GM19239 (cell line): ENCODE results near the gene SLC18B1.
"Not testable (repeated sequence)": the region's sequence is repeated elsewhere in the genome, so short reads cannot be mapped to it uniquely, and the experiment has no call there.

Experiments used
- DNase-seq: peaks from one replicate; pipeline ENCODE4 v3.0.0; 2011; ENCODE audit warnings: low spot score; ENCODE audit not compliant: insufficient read length
- FAIRE-seq: peaks from 2 replicates; lab custom pipeline; 2011; peaks lifted over from hg19 to GRCh38; lab: Jason Lieb, UNC

SLC18B1 gene

DNA sequence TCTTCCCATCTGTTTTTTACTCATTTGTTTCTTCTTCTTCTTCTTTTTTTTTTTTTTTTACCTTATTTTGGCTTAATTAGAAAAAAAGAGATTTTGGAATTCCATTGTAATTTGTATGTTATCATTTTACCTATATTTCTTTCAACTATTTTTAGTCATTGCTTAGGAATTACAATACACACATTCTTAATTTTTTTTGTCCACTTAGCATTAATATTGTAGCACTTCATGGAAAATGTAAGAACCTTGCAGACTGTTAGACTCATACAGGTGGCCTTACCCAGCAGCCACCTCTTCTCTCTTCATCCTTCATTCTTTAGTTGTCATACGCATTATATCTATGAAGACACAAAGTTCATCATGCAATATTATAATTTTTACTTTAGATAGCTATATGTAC lies 5.8 kb upstream of the SLC18B1 start:
- no peak for FAIRE-seq

DNA sequence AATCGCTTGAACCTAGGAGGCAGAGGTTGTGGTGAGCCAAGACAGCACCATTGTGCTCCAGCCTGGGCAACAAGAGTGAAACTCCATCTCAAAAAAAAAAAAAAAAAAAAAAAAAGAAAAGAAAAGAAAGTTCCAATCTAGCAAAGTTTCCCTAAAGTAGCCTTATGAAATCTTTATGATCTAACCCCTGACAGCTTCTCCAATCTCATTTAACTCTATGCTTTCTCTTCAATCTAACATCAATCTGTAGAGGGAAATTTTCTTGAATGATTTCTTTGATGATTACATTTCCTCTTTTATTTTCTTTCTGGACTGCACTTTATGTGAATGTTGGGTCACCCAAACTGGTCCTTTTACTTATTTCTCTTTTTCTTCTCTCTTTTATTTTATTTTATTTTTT lies 2.2 kb upstream of the SLC18B1 start:
- DNase-seq (no peak), FAIRE-seq (no peak)

More for the DNA sequence above, 5.8 kb upstream of the SLC18B1 start:
- DNase-seq: no peak

DNA sequence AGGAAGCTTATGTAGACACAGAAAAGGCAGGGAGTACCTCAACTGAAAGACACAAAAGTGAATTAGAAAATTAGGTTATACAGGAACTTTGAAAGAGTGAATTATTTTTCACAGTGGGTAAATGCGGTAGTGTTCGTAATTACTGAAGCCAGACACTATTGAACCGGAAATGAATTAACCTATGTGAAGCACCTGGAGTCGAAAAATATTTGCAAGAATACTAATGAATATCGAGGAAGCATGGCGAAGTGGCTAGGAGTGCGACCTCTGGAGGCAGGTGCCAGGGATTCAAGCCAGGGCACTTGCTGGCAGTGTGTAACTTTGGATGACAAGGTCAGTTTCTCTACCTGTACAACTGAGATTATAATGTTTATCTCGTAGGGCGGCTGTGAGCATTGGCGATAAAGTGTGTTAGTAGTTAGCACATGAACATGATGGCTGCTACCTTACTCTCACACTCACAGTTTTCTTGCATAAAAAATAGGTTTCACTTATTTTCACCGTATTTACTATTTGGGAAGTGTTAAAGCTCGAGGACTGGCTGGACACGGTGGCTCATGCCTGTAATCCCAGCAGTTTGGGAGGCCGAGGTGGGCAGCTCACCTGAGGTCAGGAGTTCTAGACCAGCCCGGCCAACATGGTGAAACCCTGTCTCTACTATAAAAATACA lies 567 bp upstream of the SLC18B1 start:
- peak; percentile 98 for FAIRE-seq

DNA sequence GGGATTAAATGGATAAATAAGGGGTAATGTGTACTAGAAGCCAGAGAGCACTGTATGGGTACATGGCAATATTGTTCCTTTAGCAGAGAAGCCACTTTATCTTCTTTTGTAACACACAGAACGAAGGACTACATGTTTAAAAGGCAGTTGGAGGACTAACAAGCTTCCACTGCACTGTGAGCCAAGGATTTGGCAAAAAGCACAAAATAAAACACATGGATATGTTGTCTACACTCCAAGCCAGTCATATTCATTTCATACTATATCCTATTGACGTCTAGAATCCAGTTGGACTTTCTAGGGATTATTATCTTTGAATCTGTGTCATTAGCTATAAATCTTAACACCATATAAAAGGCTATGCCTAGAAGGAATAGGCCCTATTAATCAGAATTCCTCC lies 3.0 kb downstream of the SLC18B1 start:
- no peak for FAIRE-seq
- no peak for DNase-seq

More for the DNA sequence above, 567 bp upstream of the SLC18B1 start:
- peak; percentile 46 for DNase-seq

DNA sequence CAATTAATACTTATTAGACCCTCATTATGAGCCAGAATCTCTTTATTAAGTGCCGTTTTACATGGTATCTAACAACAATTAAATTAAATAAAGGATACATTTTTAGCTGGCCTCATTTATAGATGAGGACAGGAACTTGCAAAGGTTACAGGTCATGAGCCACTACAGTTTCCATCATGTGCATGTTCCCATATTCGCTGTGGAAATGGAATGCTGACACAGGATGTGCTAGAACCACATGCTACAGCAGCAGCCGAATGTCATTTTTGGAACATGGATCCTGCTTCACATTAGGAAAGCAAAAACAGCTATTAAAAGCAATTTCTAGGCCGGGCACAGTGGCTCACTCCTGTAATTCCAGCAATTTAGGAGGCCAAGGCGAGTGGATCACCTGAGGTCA lies 5.9 kb downstream of the SLC18B1 start:
- FAIRE-seq: no peak
- DNase-seq: no peak

DNA sequence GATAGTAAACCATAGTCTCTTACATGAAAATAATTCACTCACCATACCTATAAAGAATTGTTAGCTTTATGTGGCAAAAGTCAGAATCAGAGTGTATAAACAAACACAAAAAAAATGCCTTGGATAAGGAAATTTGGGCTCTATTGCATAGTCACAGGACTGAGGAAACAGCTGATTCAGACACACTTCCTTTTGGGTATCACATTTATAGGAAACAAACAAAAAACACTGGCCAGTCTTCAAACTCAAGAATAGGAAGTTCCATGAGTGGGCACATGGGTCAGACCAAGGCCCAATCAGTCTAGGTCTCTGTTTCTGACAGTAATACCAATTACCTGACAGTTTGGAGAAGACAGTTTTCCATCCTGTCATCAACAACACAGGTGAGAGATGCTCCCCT lies 8.0 kb downstream of the SLC18B1 start:
- FAIRE-seq: no peak
- no peak for DNase-seq

DNA sequence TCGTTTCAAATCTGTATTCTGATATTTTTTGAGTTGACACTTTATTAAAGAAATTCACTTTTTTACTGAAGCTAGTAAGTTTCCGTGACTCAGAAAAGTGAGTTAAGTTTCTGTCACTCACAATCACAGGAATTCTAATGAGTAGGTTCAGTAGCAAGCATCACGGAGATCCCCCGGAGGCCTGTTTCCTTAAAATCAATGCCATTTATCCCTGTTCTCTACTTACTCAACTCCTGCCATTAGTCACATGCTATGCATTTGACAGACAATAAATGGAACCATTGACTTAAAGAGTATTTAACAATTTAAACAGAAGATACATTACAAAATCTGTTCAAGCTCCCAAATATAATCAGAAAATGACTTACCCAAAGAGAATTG lies 9.1 kb downstream of the SLC18B1 start:
- FAIRE-seq (peak; percentile 28), DNase-seq (no peak)

DNA sequence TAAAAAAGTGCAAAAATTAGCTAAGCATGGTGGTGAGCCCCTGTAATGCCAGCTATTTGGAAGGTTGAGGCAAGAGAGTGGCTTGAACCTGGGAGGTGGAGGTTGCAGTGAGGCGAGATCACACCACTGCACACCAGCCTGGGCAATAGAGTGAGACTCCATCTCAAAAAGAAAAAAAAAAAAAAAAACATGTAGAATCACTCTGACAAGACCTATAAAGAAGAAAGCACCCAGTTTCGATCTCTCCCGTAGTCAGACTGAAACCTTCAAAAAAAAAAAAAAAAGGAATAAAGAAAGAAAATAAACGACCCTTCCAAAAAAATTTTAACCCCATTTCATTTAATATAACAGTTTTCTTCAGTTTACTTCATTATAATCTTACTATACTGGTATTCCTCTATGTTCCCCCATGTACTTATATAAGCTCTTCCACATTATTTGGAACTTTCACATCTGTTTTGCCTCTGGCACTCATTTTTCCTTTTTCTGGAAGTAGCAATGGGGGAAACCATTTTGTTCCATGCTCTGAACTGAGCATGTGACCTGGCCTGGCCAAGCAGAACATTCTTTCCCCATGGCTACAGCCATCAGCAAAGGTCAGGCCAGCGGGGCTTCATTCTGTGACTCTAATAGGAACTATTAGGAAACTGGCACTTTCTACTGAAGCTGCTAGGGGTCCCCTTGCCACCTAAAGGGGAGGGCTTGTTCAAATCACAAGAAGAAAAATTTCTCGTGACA lies 9.6 kb downstream of the SLC18B1 start:
- no peak for DNase-seq
- peak; percentile 52 for FAIRE-seq

DNA sequence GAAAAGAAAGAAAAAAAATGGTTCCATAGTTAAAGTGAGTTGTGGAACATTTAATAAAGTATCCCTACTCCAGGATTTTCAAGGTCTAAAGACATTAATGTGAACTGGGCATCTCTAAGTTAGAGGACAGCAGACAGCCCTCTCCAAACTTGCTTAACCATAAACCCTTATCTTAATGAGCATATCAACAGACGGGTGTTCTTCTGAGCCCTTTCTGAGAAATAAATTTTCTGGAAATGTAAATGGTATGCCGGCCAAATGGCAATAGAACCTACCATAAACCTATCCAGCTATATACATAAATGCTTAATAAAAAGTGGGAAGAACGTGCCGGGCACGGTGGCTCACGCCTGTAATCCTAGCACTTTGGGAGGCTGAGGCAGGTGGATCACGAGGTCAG lies 12.5 kb downstream of the SLC18B1 start:
- FAIRE-seq (no peak), DNase-seq (no peak)

DNA sequence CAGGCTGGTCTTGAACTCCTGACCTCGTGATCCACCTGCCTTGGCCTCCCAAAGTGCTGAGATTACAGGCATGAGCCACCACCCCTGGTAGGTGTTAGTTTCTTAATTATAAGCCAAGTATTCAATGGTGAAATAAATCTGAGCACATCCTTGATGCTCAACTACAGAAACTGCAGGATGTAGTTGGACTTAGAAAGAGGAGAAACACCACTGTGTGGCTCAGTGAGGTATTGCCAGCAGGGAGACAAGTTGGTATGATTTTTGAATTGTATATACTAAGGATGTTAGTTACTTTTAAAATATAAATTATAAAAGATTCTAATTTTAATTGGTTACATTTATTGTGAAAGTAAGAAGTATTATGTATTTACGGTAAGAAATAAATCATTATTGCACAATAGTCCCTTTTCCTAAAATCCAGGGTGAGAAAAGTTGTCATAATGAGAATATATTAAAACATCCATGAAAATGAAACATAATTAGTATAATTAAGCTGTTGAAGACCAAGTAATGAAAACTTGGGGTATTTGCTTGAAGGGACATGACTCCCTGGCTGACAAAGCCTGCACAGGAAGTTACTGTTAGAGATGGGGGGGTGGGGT lies 17.6 kb downstream of the SLC18B1 start:
- DNase-seq: no peak

DNA sequence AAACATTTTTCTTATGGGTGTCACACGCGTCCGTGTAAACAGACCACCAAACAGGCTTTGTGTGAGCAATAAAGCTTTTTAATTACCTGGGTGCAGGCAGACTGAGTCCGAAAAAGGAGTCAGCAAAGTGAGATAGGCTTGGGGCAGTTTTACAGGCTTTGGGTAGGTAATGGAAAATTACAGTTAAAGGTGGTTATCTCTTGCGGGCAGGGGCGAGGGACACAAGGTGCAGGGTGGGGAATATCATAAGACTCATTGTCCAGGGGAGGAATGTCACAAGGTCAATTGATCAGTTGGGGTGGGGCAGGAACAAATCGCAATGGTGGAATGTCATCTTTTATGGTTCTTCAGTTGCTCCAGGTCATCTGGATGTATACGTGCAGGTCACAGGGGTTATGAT lies 20.6 kb downstream of the SLC18B1 start:
- FAIRE-seq, DNase-seq: not testable (repeated sequence)

More for the DNA sequence above, 17.6 kb downstream of the SLC18B1 start:
- no peak for FAIRE-seq

DNA sequence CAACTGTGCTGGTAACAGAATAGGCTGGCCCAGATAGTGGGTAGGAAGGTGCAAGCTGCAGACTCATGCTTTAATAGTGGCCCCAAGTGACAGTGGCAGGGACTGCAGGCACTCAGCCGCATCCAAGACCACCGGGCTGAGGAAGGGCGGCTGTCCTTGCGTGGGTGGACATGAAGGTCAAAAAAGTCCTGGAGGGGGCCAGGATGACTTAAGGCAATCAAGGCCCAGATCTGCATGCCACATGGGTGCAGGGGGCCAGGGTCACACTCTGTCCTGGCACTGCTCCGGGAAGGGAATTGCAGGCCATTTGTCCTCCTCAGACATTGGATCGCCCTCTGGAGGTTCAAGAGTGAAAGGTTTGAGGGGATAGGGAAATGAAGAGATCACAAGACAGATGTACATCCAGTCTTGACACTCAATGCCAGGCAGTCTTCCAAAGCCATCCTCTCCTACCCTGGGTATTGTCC lies 30.4 kb downstream of the SLC18B1 start:
- DNase-seq (no peak), FAIRE-seq (peak; percentile 94)

DNA sequence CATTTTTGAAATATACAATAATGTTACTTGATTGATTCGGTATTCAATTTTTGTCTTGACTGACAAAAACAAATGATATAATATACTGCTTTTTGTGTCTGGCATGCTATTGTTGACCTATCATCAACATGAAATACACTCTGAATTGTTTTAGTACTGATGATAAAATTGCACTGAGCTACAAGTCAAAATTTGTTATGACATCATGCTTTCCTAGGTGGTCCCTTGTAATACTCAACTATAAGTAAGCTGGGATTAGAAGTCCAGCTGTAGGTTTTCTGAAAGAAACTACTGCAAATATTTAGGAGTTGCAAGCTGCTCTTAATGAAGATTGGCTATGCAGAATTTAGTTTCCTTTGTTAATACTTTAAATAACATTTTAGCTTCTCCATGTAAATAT lies 32.9 kb downstream of the SLC18B1 start:
- DNase-seq (no peak), FAIRE-seq (no peak)

DNA sequence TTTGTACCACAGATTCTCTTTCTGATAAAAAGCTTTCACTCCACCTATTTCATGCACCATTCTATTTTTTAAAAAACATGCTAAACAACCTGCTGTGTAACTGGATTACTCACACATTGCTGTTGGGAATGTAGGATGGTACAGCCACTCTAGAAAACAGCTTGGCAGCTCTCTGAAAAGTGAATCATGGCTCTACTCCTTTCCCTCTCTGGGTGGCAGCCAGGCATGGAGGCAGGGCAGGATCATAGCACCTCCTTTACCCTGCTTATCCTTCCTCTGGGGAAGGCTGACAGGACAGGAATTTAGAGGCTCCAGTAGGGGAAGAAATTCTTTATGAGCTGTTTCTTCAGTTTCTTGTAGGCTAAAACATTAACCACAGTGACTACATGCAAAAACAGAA lies 34.1 kb downstream of the SLC18B1 start:
- DNase-seq (no peak), FAIRE-seq (no peak)

DNA sequence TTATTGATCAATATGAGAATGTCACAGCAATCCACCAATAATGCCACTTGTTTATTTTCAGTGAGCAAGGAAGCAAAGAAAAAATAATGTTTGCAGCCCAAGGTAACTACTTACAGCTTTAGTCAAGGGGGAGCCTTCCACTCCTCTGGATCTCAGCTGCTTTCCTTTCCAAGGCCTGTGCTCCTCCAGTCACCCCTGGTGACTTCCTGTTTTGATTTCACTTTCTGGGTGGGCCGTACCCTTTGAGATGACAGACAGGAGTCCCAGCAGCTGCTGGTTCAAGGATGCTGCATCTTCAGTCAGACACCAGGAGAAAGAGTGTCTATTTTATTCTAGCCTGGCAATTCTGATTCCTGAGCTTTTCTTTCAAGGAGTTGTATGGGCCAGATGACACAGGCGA lies 35.2 kb downstream of the SLC18B1 start:
- DNase-seq: peak; percentile 50
- FAIRE-seq: peak; percentile 98

DNA sequence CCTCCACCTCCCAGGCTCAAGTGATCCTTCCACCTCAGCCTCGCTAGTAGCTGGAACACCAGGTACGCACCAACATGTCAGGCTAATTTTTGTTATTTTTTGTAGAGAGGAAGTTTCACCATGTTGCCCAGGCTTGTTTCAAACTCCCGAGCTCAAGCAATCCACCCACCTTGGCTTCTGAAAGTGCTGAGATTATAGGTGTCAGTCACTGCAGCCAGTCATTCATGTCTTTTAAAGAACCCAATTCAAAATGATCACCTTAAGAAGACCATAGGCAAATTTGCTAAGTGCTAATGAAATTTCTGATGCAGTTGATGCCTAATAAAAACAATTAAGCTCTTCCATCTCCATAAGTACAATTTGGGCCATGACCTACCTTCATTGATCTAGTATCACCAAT lies 38.2 kb downstream of the SLC18B1 start:
- no peak for DNase-seq
- peak; percentile 88 for FAIRE-seq

DNA sequence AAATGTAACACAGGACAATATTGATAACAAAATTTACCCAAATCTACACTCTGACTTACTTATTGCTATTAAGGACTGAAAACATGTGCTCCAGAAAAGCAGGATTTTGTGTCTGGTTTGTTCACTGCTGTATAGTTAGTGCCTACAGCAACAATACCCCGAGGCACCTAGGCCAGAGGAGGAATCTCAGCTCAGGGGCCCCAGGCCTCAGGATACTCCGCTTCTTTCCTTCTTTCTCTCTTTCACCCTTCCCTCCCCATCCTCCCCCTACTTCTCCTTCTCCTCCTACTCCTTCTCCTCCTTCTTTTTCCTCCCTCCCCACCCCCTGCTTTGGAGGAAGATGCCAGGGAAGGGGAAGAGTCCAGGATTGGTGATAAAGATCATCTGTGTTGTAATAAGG lies 39.7 kb downstream of the SLC18B1 start:
- DNase-seq (no peak), FAIRE-seq (peak; percentile 51)

DNA sequence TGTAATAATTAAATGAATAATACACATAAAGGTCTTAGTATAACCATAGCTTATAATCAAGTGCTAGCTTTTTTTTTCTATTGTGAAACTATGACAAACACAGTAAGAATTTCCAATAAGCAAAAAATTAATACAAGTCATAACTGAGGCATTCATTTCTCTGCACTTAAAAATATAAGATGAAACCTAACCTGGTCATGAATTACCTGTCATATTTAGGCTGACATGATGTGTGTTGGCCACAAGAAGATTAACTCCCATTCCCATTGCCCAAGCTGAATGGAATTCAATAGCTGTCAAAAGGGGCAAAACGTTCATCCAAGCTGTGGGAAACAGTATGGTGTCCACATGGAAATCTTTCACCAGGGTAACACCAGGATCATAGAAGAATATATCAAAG lies 46.2 kb downstream of the SLC18B1 start:
- FAIRE-seq: no peak
- no peak for DNase-seq

DNA sequence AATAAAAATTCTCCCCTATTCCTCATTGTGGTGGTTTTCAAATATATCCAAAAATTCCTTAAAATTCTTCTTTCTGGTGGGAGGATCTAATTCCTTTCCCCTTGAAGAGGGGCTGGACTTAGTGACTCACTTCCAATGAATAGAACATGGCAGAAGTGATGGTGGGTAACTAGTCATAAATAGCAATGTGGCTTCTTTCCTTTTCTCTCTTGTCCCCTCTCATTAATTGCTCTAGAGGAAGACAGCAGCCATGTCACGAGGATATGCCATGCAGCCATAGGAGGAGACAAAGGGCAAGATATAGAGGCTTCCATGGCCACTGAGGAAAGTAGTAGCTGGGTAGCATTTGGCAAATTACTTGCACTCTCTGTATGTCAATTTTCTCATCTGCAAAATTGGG lies 46.6 kb downstream of the SLC18B1 start:
- no peak for FAIRE-seq
- no peak for DNase-seq

DNA sequence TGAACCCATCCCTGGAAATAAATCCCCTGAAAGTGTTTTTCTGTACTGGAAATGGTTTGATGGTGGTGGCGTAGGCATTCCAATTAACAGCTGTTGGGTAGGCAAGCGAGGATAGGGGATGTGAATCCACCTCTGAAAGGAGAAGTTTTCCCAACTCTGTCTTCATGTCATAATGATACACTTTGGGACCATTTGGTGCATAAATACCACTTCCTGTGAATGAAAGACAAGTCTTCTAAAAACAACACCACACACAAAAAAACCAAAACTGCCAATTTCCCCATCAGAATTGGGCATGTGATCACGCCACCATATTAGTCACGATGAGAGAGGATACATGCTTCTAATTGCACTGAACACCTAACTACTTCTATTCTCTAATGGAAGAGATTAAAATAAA lies 47.1 kb downstream of the SLC18B1 start:
- FAIRE-seq (peak; percentile 86), DNase-seq (no peak)

DNA sequence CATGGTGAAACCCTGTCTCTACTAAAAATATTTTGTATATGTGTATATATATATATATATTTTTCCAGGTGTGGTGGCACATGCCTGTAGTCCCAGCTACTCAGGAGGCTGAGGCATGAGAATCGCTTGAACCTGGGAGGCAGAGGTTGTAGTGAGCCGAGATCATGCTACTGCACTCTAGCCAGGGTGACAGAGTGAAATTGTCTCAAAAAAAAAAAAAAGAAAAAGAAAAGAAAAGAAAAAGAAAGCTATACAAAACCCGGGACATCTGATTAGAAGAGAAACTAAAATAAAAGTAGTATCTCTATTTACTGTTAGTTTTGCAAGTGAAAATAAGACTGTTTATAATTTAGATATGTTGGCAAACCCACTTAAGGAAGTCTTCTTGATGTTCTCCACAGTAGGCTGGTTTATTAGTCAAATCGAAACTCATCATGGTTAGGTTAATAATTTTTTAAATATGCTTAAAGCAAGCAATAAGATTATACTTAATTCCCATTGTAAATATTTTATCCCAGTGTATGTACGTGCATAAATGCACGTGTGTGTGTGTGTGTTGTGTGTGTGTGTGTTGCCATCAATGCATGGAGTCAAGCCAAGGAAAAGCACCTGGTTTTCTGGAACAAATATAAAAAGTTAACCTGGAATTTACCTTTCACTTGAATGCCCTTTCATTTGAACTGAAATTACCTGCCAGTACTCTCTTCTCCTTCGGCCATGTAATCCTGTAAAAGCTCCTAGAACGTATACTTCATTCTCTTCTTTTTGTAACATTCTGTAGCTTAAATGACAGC lies 47.8 kb downstream of the SLC18B1 start:
- DNase-seq (no peak), FAIRE-seq (peak; percentile 79)
